HG03103 (cell line): ENCODE measurements around the gene PSPH.
"Not testable (repeated sequence)": the region's sequence is repeated elsewhere in the genome, so short reads cannot be mapped to it uniquely, and the experiment has no call there.

Experiments used
- ATAC-seq: cut with Tn5 transposase; IDR thresholded peaks from one replicate; pipeline ENCODE4 v1.9.1; 2021; ENCODE audit warnings: low read depth; ENCODE audit not compliant: unreplicated experiment

PSPH gene

GRCh38 chr7:56051339-56052191 is at the start of gene PSPH, which contains the start of gene CCT6A:
PSPH (minus strand) TSS chr7:56051444; CDS start chr7:56021212, 30,232 bp downstream.
CCT6A (plus strand) TSS chr7:56051765; CDS start chr7:56051849, 84 bp downstream.
- peak; percentile 89 for ATAC-seq

DNA sequence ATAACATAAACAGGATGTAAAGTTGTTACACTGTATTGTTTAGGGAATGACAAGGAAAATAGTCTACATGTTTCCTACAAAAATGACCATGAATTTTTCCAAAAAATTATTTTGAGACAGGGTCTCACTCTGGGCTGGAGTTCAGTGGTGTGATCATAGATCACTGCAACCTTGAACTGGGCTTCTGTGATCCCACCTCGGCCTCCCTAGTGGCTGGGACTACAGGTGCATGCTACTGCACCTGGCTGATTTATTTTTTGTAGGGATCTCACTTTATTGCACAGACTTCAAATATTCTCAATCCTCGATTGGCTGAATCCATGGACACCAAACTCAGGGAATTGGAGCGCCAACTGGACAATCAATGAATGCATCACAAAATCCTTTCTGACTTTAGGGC is 48.4 kb upstream of the PSPH start:
- no peak for ATAC-seq

DNA sequence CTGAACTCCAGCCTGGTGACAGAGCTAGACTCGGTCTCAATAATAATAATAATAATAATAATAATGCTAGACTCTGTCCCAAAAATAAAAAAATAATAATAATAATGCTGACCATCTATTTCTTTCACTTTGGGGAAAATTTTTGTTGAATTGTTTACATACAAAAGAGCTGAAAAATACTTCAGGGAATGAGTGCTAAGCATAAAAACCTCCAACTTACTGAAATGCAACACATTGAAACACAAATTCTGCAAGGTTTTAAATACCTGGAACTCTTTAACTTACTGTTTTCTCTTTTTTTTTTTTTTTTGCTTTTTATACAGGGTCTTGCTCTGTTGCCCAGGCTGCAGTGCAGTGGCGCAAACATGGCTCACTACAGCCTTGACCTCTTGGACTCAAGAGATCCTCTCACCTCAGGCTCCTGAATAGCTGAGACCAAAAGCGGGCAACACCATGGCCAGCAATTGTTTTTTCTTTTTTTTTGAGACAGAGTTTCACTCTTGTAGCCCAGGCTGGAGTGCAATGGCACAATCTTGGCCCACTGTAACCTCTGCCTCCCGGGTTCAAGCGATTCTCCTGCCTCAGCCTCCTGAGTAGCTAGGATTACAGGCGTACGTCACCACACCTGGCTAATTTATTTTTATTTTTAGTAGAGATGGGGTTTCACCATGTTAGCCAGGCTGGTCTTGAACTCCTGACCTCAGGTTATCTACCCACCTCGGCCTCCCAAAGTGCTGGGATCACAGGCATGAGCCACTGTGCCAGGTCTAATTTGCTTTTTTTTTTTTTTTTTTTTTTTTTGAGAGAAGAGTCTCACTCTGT is 47.2 kb upstream of the PSPH start:
- not testable (repeated sequence) for ATAC-seq

DNA sequence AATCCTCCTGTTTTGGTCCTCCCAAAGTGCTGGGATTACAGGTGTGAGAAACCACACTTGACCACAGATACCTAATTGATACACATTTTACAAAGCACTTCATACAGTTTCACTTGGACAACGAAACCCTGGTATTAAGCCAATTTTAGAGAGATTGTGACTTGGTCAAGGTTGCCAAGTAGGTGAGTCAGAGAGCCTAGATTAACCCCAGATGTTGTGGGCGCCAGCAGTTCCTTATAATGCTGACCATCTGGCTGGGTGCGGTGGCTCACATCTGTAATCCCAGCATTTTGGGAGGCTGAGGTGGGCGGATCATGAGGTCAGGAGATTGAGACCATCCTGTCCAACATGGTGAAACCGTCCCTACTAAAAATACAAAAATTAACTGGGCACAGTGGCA is 46.5 kb upstream of the PSPH start:
- ATAC-seq = no peak

DNA sequence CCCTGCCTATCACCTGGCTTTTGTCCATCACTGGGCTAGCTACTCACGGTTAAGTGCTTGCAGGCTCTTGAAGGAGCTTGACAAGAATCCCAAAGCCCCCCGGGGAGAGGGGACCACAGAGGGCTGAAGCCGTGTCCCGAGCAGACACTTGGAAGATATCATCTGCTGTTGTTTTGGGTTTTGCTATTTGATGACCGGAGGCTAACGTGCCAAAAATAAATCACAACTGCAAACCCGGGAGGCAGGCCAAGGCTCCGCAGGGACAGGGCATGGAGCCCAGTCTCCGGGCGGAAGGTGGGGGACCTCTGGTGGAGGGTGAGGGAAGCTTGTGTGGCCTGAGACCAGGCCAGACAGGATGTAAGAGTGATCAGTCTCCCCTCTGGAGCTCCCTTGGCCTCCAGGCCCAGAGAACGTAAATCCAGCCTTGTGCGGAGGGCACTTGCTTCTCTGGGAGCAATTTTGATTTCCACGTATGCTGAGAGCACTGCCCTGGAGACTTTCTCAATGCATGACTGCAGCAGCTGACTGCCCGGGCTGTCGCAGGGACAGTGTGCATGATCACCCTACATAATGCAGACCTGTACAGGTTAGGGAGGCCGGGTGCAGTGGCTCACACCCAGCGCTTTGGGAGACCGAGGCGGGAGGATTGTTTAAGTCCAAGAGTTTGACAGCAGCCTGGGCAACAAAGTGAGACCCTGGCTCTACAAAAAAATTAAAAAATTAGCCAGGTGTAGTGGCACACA is 41.7 kb upstream of the PSPH start, which contains the start of gene PHKG1:
PHKG1 (minus strand) TSS at position 164 of the 743 bp plus-strand sequence. CDS start 4,011 bp downstream, outside the sequence.
- ATAC-seq = no peak

DNA sequence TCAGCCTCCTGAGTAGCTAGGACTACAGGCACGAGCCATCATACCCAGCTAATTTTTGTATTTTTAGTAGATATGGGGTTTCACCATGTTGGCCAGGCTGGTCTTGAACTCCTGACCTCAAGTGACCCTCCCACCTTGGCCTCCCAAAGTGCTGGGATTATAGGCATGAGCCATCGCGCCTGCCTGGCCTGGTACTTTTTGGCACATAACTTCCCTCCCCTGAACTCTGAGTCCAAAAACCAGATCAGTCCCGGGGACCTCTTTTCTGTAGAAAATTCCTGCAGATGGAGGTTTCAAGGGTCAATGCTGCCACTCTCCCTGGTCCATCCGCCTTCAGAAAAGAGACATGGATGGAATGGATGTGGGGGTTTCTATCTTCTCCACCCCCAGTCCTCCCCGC is 41.1 kb upstream of the PSPH start:
- not testable (repeated sequence) for ATAC-seq

DNA sequence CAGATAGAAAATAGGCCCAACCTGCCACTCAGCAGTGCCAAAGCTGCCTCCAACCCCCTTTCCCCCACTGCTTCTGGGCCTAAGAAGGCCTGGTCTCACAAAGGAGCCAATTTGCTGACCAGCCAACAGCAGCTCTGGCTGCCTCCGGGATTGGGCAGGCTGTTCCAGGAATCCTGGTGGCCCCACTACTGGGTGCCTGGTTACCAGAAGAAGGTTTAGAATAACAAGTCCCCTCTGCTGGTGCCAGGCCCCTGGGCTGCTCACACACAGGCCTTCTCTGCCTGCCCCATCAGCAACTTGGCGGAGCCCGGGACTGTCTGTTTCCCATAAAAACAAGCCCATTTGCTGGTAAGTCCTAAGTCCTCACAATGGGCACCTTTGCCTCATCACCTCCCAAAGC is 40.3 kb upstream of the PSPH start:
- ATAC-seq = no peak

DNA sequence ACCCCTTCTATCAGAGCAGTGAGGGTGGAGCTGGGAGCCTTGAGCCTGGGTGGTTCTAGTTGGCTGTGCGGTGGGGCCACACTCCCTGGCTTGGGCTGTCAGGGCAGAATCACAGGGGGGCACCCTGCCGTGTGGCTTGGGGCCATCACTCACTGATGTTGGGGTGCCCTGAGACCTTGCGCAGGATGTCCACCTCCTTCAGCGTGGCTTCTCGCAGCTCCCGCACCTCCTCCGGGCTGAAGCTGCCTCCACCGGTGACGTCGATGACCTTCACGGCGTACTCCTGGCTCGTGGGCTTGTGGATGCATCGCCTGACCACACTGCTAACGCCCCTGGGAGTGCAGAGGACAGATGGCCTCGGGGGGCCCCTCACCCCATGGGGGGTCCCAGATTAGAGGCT is 36.2 kb upstream of the PSPH start:
- no peak for ATAC-seq

- ATAC-seq = no peak
Measured at GRCh38 chr7:56086761-56087160, 35.5 kb upstream of the PSPH start.

GRCh38 chr7:56083150-56083785 is 32.0 kb upstream of the PSPH start:
- no peak for ATAC-seq

- no peak for ATAC-seq
Measured at GRCh38 chr7:56081626-56082340, 30.5 kb upstream of the PSPH start.

DNA sequence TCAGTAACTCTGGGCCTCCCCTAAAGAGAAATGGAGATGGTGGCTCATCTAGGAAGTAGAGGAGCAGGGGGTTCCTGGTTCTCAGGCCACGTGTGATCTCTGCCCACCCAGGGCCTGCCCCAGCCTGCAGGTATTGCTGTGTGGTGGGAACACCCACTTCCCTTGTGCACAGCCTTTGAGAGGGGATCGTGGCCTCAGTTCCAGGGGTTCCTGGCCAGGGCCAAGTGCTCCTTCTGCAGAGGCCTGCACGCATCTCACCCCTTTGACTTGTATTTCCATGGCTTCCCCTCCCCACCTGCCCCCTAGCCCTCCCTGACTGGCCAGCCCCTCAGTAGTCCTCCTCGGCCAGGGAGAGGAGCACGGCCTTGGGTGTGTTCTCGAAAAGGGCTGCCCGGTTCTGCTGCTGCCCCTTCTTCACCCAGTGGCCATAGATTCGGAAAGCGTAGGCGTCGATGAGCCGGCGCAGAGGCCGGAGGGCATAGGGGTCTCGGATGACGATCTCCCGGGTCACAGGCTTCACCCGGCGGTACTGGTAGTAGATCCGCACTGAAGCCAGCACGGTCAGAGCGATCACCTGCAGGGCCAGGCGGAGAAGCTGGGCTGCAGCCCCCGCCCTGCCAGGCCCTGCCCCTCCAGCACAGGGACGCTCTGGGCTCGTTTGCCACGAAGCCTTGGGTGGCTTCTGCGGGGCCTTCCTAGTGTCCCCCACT is 29.6 kb upstream of the PSPH start:
- ATAC-seq = not testable (repeated sequence)

- ATAC-seq = no peak
Measured at GRCh38 chr7:56079450-56080185, 28.4 kb upstream of the PSPH start.

GRCh38 chr7:56078196-56078595 is 27.0 kb upstream of the PSPH start:
- ATAC-seq = no peak

DNA sequence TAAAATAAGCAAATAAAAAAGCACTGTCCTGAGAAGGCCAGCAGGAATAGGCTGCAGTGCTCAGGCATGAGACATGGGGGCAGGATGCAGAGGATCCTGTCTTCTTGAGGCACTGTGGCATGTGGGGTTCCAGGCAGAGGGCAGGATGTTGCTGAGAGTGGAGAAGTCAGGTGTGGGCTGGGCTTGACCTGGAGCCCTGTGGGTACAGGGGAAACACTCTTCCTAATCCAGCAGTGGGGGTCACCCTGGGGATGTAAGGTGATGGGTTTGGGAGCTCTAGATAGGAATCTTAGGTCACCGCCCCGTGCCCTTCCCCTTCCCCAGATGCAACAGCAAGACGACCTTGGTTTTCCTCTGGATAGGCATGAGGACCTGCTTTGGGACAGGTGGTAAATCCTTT is 26.4 kb upstream of the PSPH start:
- ATAC-seq = no peak

GRCh38 chr7:56074371-56074791 is 23.1 kb upstream of the PSPH start:
- ATAC-seq = peak; percentile 89

GRCh38 chr7:56066376-56066775 is 15.1 kb upstream of the PSPH start:
- not testable (repeated sequence) for ATAC-seq
